Measurements from ENCODE around the gene PTPRM. TPM values are rescaled to one million over a fixed set of nuclear protein-coding genes. Genes with fewer than 3 reads are reported as not detected.

The PTPRM gene
- total RNA-seq, 1 experiment from 2014 or later, result 6.2 TPM

DNA sequence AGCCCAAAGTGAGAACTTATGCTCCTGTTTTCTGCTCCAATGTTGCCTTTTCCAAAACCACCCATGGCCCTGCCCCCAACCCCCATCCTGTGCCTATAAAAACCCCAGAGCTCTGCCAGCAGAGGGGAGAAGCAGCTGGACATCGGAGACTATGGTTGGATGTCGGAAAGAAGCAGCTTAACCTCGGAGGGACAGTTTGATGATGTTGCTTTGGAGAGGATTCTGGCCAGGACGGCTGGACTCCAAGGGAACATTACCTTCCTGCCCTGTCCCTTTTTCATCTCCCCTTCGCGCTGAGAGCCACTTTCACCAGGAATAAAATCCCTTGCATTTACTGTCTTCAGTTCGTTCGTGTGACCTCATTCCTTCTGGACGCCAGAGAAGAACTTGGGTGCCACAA, 158.4 kb downstream of the PTPRM start:
- Histone ChIP-seq H3K79me1 (ENCODE audit: insufficient read depth, low read depth, low read length, poor library complexity, severe bottlenecking) (no peaks in the 10 kb centered on the region), H4K20me1 (ENCODE audit: control insufficient read depth, insufficient read depth, insufficient read length) (no peaks in the 10 kb centered on the region)
- peaks cover 30 to 35% of the 10 kb centered on the region in 2 experiments for H3K4me1 Mint-ChIP-seq

More for the DNA sequence above, 158.4 kb downstream of the PTPRM start:
- no peaks in the 10 kb centered on the region; the same call in 1 of the 2 replicates for H3K27me3 Mint-ChIP-seq (ENCODE audit: low read depth)
- no peak overlapping the region for H4K5ac ChIP-seq (ENCODE audit: insufficient read length, low read depth, low read length)
- no peaks in the 10 kb centered on the region for H3K23me2 ChIP-seq (ENCODE audit: insufficient read length, low read depth, low read length, poor library complexity, severe bottlenecking)
- no peak overlapping the region for H2BK12ac ChIP-seq (ENCODE audit: insufficient read length, low read depth, low read length)
- TF ChIP-seq, protein P1, sequence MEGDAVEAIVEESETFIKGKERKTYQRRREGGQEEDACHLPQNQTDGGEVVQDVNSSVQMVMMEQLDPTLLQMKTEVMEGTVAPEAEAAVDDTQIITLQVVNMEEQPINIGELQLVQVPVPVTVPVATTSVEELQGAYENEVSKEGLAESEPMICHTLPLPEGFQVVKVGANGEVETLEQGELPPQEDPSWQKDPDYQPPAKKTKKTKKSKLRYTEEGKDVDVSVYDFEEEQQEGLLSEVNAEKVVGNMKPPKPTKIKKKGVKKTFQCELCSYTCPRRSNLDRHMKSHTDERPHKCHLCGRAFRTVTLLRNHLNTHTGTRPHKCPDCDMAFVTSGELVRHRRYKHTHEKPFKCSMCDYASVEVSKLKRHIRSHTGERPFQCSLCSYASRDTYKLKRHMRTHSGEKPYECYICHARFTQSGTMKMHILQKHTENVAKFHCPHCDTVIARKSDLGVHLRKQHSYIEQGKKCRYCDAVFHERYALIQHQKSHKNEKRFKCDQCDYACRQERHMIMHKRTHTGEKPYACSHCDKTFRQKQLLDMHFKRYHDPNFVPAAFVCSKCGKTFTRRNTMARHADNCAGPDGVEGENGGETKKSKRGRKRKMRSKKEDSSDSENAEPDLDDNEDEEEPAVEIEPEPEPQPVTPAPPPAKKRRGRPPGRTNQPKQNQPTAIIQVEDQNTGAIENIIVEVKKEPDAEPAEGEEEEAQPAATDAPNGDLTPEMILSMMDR (conservative IDR thresholded peaks at IDR 0.05), result no peak
- H3K56ac ChIP-seq (ENCODE audit: insufficient read length, low read depth, low read length), result no peak overlapping the region
- peaks cover 0 to 3% (median 0%) of the 10 kb centered on the region in 3 experiments; a peak in 1 of 7 replicates for H3K36me3 Mint-ChIP-seq (ENCODE audit: insufficient read depth in 1 of 3, low read depth in 3 of 3)
- H3K9ac ChIP-seq (ENCODE audit: extremely low read depth, insufficient read length, low read length), result no peak overlapping the region
- H4K91ac ChIP-seq (ENCODE audit: insufficient read length, low read depth, low read length), result no peak overlapping the region
- H3K14ac ChIP-seq (ENCODE audit: insufficient read depth, low read length), result no peak overlapping the region
- no peaks in the 10 kb centered on the region; a peak in 1 of 5 replicates for H3K9me3 Mint-ChIP-seq
- H2BK20ac ChIP-seq (ENCODE audit: low read depth, low read length, poor library complexity, severe bottlenecking), result no peak overlapping the region
- DNase-seq, result no peak
- peak overlapping the region in 1 of 3 experiments; percentile 56; a peak in 2 of 7 replicates for H3K27ac Mint-ChIP-seq
- H3K27ac ChIP-seq (ENCODE audit: insufficient read length, low read depth, low read length), result no peak overlapping the region
- H3K79me2 ChIP-seq (ENCODE audit: insufficient read depth, low read length), result no peaks in the 10 kb centered on the region
- H3K27me3 ChIP-seq (ENCODE audit: insufficient read depth, low read length), result no peaks in the 10 kb centered on the region
- no peak overlapping the region for H4K8ac ChIP-seq (replicated peaks; ENCODE audit: insufficient read length, low read depth, low read length)
- H3T11ph ChIP-seq (ENCODE audit: low read length), result no peak overlapping the region
- H2AFZ ChIP-seq (ENCODE audit: low read length), result no peak overlapping the region
- peaks cover 6% of the 10 kb centered on the region; the same call in 1 of the 2 replicates for H3K4me1 ChIP-seq (ENCODE audit: insufficient read depth, low read length)
- no peak overlapping the region for H3K4me2 ChIP-seq (ENCODE audit: insufficient read depth, insufficient read length, low read length)
- H3K4ac ChIP-seq (ENCODE audit: low read depth, low read length), result no peak overlapping the region
- no peak overlapping the region for H3K4me3 Mint-ChIP-seq
- H3K9me3 ChIP-seq (ENCODE audit: control insufficient read depth, low read depth, low read length), result no peaks in the 10 kb centered on the region
- H2AK5ac ChIP-seq (ENCODE audit: insufficient read length, low read length), result no peak overlapping the region
- H2BK120ac ChIP-seq (ENCODE audit: low read depth, low read length, poor library complexity, severe bottlenecking), result no peak overlapping the region
- no peak overlapping the region for H3K23ac ChIP-seq (ENCODE audit: insufficient read length, low read depth, low read length)
- H2BK5ac ChIP-seq (ENCODE audit: insufficient read length, low read length), result no peak overlapping the region
- H3K18ac ChIP-seq (ENCODE audit: insufficient read length, low read depth, low read length), result no peak overlapping the region
- WGBS (ENCODE audit: extremely low coverage, insufficient read length, low lambda C conversion rate), result no CpG with 5 or more reads among the region's 9 CpGs
- no peak overlapping the region for H2BK15ac ChIP-seq (ENCODE audit: low read depth, low read length)
